HL-60 (cell line): Measurements from ENCODE around the gene HPN.

ENCODE experiments used
- CTCF ChIP-seq: IDR thresholded peaks from one replicate; pipeline ENCODE4 v1.5.1; 2011; ENCODE audit warnings: low read length, control low read depth, inconsistent platforms; ENCODE audit not compliant: insufficient read depth
- GABPA ChIP-seq: IDR thresholded peaks from 2 replicates; pipeline ENCODE4 v1.6.1; 2012; ENCODE audit warnings: low read depth
- POLR2AphosphoS5 ChIP-seq: IDR thresholded peaks from 2 replicates; pipeline ENCODE4 v1.6.1; 2012; ENCODE audit warnings: low read depth
- REST ChIP-seq: IDR thresholded peaks from 2 replicates; pipeline ENCODE4 v1.6.1; 2012; ENCODE audit warnings: low read depth; ENCODE audit not compliant: insufficient replicate concordance
- SPI1 ChIP-seq: IDR thresholded peaks from 2 replicates; pipeline ENCODE4 v1.6.1; 2012; ENCODE audit warnings: low read depth, mild to moderate bottlenecking, borderline replicate concordance

- TF ChIP-seq CTCF (no peak), POLR2AphosphoS5 (no peak), REST (no peak), SPI1 (peak; percentile 96), GABPA (0 out of 2 replicates have a peak, but pooled peaks have one; percentile 14)
Observed at GRCh38 chr19:35023428-35023827, 18.1 kb upstream of the HPN start.
